ENCODE data around the gene LRRC56.

DNA sequence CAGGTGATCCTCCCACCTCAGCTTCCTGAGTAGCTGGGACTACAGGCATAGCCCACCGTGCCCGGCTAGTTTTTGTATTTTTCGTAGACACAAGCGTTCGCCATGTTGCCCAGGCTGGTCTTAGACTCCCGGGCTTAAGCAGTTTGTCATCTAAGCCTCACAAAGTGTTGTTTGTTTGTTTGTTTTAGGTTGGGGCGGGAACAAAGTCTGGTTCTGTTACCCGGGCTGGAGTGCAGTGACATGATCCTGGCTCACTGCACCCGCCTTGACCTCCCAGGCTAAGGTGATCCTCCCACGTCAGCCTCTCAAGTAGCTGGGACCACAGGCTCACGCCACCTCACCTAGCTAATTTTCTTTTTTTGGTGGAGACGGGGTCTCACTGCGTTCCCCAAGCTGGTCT is 65.8 kb downstream of the LRRC56 start:
- TF ChIP-seq CTCF (IDR thresholded peaks at IDR 0.05; ENCODE audit: poor library complexity) (no peak), EZH2 (IDR thresholded peaks at IDR 0.05; ENCODE audit: borderline replicate concordance) (no peak)

Data from hepatocyte (in vitro differentiated cells).